Gastrocnemius medialis (tissue), 4 donors: ENCODE measurements around the gene NRF1. TPM values are rescaled to one million over a fixed set of nuclear protein-coding genes. Genes with fewer than 3 reads are reported as not detected.
"Not testable (repeated sequence)": the region's sequence is repeated elsewhere in the genome, so short reads cannot be mapped to it uniquely, and the experiment has no call there.

ENCODE experiments used
- ATAC-seq, 2 donors: fragments of 150-250 bp; one replicate each; pipeline ENCODE4 v1.9.1; 2016
- DNase-seq, 2 donors: peaks; one replicate each; pipeline ENCODE4 v3.0.0-alpha.2; 2019
- H3K27ac ChIP-seq, 4 donors: fragments of 200-600 bp; sonication (generic); 1 replicate in 1 of 4; 2 replicates in 3 of 4; pipeline ENCODE4 v1.5.1; 2016 to 2018; ENCODE audit warnings: mild to moderate bottlenecking in 2 of 4, moderate library complexity in 1 of 4
- H3K27me3 ChIP-seq, 3 donors: fragments of 200-600 bp; sonication (generic) in 2 of 3; 1 replicate in 1 of 3; 2 replicates in 2 of 3; pipeline versions ENCODE4 v1.5.1 to v1.6.0; 2016 to 2019; ENCODE audit warnings: mild to moderate bottlenecking in 1 of 3, moderate library complexity in 1 of 3
- H3K36me3 ChIP-seq, 2 donors: fragments of 200-600 bp; sonication (generic) in 1 of 2; one replicate each; pipeline ENCODE4 v1.5.1; 2017 to 2018
- H3K4me1 ChIP-seq, 2 donors: fragments of 200-600 bp; sonication (generic) in 1 of 2; one replicate each; pipeline ENCODE4 v1.5.1; 2016 to 2017; ENCODE audit warnings: mild to moderate bottlenecking in 2 of 2
- H3K4me3 ChIP-seq, 4 donors: fragments of 200-600 bp; sonication (generic) in 3 of 4; 1 replicate in 1 of 4; 2 replicates in 3 of 4; pipeline ENCODE4 v1.5.1; 2016 to 2019; ENCODE audit warnings: mild to moderate bottlenecking in 2 of 4
- H3K9me3 ChIP-seq, 3 donors: fragments of 200-600 bp; sonication (generic) in 2 of 3; 1 replicate in 1 of 3; 2 replicates in 2 of 3; pipeline ENCODE4 v1.5.1; 2016 to 2019
- CTCF ChIP-seq, 5 experiments: fragments of 450-650 bp in 3 of 5; fragments of 200-600 bp in 2 of 5; sonication (generic) in 2 of 5; IDR thresholded peaks in 4 of 5; conservative IDR thresholded peaks in 1 of 5; 1 replicate in 4 of 5; 2 replicates in 1 of 5; pipeline ENCODE4 v1.5.1; 2016 to 2019; ENCODE audit warnings: antibody characterized with exemption in 5 of 5, mild to moderate bottlenecking in 3 of 5, moderate library complexity in 3 of 5
- POLR2A ChIP-seq, 2 donors: fragments of 450-650 bp; IDR thresholded peaks; one replicate each; pipeline ENCODE4 v1.6.1; 2017; ENCODE audit warnings: antibody characterized with exemption in 2 of 2, mild to moderate bottlenecking in 2 of 2, moderate library complexity in 2 of 2
- in situ Hi-C, 4 donors: fragments of 200-750 bp; cut with MboI; loops; one replicate each; pipeline versions ENCODE4 v1.15.0 to v1.8.0; 2017; ENCODE audit warnings: low sequenced_read_pairs in 4 of 4
- intact Hi-C: fragments of 100-400 bp; cut with DNase I; formaldehyde crosslinking; loops from one replicate; pipeline ENCODE4 v1.15.1; 2023; ENCODE audit warnings: low total_unique reads
- total RNA-seq, 4 donors: library from RNA; depleted of rRNA; stranded (reverse); fragments of >200 nt; gene quantifications; one replicate each; pipeline versions ENCODE4 v1.1.0 to v1.2.3, GENCODE V29; 2016

The NRF1 gene
- total RNA-seq, 4 donors from 2014 or later, result 11.3 to 26.3 (median 18.0) TPM

GRCh38 chr7:129669901-129670300 lies 58.4 kb downstream of the NRF1 start:
- H3K27ac ChIP-seq, result no peak overlapping the region
- ATAC-seq, result no peak
- no peaks in the 10 kb centered on the region for H3K4me1 ChIP-seq
- no peaks in the 10 kb centered on the region for H3K27me3 ChIP-seq
- H3K36me3 ChIP-seq, result peaks cover 0 to 26% of the 10 kb centered on the region in 2 donors
- H3K9me3 ChIP-seq, result no peaks in the 10 kb centered on the region
- TF ChIP-seq POLR2A (IDR thresholded peaks at IDR 0.05) (no peak), CTCF (IDR thresholded peaks at IDR 0.05 in 4 of 5, conservative IDR thresholded peaks at IDR 0.05 in 1 of 5) (no peak)
- no peak overlapping the region for H3K4me3 ChIP-seq
- DNase-seq, result no peak
- intact Hi-C loops, result loop anchor here (10.0 kb wide), 1 partner anchor 345 kb away; no protein-coding TSS in a partner anchor
- in situ Hi-C loops, result loop anchor here (10.0 to 25.0 kb wide), 3 partner anchors 142 to 342 kb away; no protein-coding TSS in a partner anchor

DNA sequence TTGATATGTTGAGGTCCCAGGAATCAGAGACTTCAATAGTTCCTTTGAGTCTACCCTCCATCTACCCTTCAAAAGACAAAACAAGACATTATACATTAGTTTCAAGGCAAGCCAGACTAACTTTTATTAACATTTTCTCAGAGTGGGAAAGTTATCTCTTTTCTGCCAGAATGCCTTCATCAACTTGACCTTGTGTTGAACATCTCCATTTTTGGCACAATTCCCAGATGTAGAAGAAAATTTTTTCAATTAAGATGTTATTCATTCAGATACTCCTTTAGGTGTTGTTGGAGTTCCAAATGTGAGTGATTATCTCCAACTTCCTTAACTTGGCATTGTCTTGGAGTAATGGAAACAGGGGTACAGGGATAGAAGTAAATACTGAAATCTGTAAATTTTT lies 59.1 kb downstream of the NRF1 start:
- in situ Hi-C loops, result loop anchor here in 3 of 4 donors (25.0 kb wide), 2 partner anchors 142 to 342 kb away; no protein-coding TSS in a partner anchor
- H3K27me3 ChIP-seq, result no peaks in the 10 kb centered on the region
- no peak for DNase-seq
- no peak for TF ChIP-seq CTCF (IDR thresholded peaks at IDR 0.05 in 4 of 5, conservative IDR thresholded peaks at IDR 0.05 in 1 of 5)
- TF ChIP-seq POLR2A (IDR thresholded peaks at IDR 0.05), result no peak
- intact Hi-C loops, result loop anchor here (10.0 kb wide), 1 partner anchor 344 kb away; no protein-coding TSS in a partner anchor
- no peak overlapping the region for H3K27ac ChIP-seq
- no peaks in the 10 kb centered on the region for H3K9me3 ChIP-seq
- no peaks in the 10 kb centered on the region for H3K4me1 ChIP-seq
- H3K36me3 ChIP-seq, result peaks cover 3 to 32% of the 10 kb centered on the region in 2 donors
- no peak overlapping the region for H3K4me3 ChIP-seq
- no peak for ATAC-seq

- TF ChIP-seq POLR2A (IDR thresholded peaks at IDR 0.05) (no peak), CTCF (IDR thresholded peaks at IDR 0.05 in 4 of 5, conservative IDR thresholded peaks at IDR 0.05 in 1 of 5) (no peak)
- H3K27me3 ChIP-seq, result no peaks in the 10 kb centered on the region
- no peak for DNase-seq
- H3K4me1 ChIP-seq, result no peaks in the 10 kb centered on the region
- peaks cover 3 to 32% of the 10 kb centered on the region in 2 donors for H3K36me3 ChIP-seq
- H3K4me3 ChIP-seq, result no peak overlapping the region
- H3K27ac ChIP-seq, result no peak overlapping the region
- no peak for ATAC-seq
- in situ Hi-C loops (loop anchor here in 3 of 4 donors (25.0 kb wide), 2 partner anchors 141 to 341 kb away; no protein-coding TSS in a partner anchor), intact Hi-C loops (loop anchor here (10.0 kb wide), 1 partner anchor 344 kb away; no protein-coding TSS in a partner anchor)
- H3K9me3 ChIP-seq, result no peaks in the 10 kb centered on the region
Measured at GRCh38 chr7:129671266-129671665, 59.7 kb downstream of the NRF1 start.

- not testable (repeated sequence) for DNase-seq, H3K4me1 ChIP-seq, H3K4me3 ChIP-seq, H3K9me3 ChIP-seq, H3K27ac ChIP-seq, ATAC-seq, H3K27me3 ChIP-seq
- in situ Hi-C loops, result loop anchor here in 3 of 4 donors (25.0 kb wide), 2 partner anchors 138 to 338 kb away; no protein-coding TSS in a partner anchor
- intact Hi-C loops, result loop anchor here (10.0 kb wide), 1 partner anchor 340 kb away; no protein-coding TSS in a partner anchor
- H3K36me3 ChIP-seq, result peaks cover 3 to 46% of the 10 kb centered on the region in 2 donors
Measured at GRCh38 chr7:129674475-129674874, 63.0 kb downstream of the NRF1 start.

- DNase-seq (no peak), ATAC-seq (no peak)
- in situ Hi-C loops (no loop called here), intact Hi-C loops (loop anchor here (10.0 kb wide), 1 partner anchor 339 kb away; no protein-coding TSS in a partner anchor)
- Histone ChIP-seq H3K27me3 (no peaks in the 10 kb centered on the region), H3K9me3 (no peaks in the 10 kb centered on the region), H3K4me3 (no peak overlapping the region), H3K4me1 (no peaks in the 10 kb centered on the region), H3K27ac (no peak overlapping the region), H3K36me3 (peaks cover 3 to 46% of the 10 kb centered on the region in 2 donors)
- no peak for TF ChIP-seq POLR2A (IDR thresholded peaks at IDR 0.05)
- TF ChIP-seq CTCF (IDR thresholded peaks at IDR 0.05 in 4 of 5, conservative IDR thresholded peaks at IDR 0.05 in 1 of 5), result no peak
Measured at GRCh38 chr7:129675521-129675920, 64.0 kb downstream of the NRF1 start.
